ENCODE data around the gene BTBD3.

The BTBD3 gene

DNA sequence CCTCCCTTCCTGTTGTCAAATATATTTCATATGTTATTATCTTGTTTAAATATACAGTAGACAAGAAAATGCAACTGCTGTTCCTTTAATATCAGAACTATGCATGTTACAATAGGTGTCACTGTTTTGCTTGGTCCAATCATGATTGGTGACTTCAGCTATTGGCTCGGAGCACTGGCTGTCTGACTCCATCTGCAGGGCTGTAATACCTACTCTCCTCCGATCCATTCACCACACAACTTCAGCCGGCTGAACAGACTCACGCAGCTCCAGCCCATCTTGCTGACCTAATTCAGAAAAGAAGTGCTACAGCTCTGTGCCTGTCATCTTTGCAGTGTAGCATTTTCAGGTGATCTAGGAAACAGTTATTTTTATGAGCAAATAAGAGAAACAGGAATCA is at the start of gene BTBD3:
Gene BTBD3 (plus strand): TSS at position 231 of the 400 bp plus-strand sequence. CDS start 383 bp downstream, outside the sequence.
- DNase-seq = no peak

DNA sequence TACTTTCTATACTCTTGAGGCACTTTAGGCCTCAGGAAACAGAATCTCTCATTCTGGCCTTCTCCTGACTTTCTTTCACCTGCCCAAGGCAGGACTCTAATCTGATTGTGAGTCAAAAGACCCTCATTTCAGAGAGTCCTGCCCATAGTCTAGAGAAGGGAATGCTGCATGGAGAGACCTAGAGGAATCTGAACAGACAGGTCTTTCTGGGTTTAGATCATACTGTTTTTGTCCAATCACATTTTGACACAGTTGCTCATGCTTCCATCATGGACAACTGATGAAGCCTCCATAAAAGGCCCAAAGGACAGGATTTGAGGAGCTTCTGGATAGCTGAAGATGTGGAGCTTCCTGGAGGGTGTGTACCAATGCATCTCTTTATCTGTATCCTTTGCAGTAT is 48.1 kb upstream of the BTBD3 start:
- DNase-seq = no peak

DNA sequence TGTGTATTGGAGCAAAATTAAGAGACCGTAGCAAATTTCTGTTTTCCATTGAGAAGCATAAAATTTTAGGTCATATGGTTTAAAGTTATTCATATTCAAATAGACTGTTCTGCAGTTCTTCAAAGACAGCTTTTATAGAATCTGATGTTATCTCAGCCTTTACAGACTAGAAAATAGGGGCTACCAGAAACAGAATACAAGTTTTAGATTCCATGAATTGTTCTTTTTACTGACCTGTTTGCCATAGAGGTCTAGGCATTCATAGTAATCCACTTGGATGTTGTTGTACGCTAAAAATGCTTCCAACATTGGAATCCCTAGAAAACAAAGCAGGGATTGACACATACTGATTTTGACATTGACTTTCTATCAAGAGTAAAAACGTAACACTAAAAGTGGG is 47.3 kb upstream of the BTBD3 start:
- DNase-seq = no peak

DNA sequence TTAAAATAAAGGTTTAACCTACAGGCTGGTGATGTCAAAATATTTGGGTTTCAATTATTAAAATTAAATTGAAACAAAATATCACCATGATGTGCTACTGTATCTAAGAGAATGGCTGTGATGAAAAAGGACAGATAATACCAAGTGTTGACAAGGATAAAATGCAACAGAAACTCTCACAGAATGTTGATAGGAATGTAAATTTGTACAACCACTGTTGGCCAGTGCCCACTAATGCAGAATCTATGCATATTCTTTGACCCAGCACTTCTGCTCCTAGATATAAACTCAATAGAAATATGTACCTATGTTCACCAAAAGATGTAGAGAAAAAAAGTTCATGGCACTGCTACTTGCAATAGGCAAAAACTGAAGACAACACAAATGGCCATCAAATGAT is 41.1 kb upstream of the BTBD3 start:
- DNase-seq = no peak

DNA sequence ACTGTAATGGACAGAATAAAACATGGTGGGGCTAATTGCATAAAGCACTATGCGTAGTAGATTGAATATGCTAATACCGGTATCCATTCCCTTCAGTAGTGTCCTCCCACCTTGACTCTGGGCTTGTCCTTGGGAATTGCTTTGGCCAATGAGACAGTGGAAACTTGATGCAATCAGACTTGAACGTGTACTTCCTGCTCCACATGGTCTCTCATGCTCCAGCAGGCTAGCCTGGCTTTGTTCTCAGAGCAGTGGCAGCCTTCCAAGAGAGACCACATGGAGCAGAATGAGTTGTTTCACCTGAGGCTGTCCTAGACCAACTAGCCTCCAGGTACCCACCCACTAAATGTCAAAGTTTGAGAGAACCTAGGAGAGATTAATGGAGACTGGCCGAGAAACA is 37.0 kb upstream of the BTBD3 start:
- no peak for DNase-seq

DNA sequence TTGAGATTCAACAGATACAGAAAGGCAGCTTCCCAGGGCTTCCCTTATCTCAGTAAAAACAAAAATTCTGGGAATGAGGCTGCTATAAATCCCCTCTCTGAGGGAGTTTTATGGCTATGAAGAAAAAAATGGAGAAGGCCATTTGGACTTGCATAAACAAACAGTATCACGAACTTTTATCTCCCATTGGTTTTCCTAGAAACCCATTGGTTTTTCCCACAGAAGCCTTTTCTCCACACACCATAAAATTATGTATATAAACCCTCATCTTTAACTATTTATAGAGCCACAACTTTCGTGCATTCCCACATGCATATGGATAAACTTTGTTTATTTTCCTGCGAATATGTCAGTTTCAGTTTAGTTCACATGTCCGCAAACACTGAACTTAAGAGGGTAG is 36.2 kb upstream of the BTBD3 start:
- DNase-seq = no peak

DNA sequence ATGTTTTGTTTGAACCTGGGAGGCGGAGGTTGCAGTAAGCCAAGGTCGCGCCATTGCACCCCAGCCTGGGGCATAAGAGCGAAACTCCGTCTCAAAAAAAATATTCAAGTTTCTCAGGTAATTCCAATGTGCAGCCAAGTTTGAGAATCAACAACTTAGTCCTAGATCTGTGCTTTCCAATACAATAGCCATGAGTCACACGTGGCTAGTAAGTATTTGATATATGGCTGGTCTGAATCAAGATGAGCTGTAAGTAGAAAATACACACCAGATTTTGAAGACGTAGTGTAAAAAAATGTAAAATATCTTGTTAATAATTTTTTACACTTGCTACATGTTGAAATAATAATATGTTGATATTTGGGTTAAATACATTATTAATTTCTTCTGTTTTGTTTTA is 35.0 kb upstream of the BTBD3 start:
- DNase-seq = no peak

DNA sequence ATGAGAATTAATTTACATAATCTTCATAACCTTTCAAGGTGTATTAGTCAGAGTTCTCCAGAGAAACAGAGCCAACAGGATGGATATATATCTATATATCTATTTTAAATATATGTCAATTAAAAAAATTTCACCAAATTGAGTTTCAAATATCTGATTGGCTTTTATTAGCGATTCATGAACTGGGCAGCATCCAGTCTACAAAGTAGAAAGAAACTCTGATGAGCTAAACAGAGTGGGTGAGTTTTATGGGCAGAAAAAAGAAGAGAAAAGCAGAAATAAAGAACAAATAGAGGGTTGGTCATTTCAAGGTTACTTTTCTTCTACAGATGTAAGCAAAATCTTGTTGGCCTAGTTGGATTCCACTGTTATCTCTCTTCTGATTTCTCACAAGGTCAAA is 29.0 kb upstream of the BTBD3 start:
- DNase-seq = no peak

DNA sequence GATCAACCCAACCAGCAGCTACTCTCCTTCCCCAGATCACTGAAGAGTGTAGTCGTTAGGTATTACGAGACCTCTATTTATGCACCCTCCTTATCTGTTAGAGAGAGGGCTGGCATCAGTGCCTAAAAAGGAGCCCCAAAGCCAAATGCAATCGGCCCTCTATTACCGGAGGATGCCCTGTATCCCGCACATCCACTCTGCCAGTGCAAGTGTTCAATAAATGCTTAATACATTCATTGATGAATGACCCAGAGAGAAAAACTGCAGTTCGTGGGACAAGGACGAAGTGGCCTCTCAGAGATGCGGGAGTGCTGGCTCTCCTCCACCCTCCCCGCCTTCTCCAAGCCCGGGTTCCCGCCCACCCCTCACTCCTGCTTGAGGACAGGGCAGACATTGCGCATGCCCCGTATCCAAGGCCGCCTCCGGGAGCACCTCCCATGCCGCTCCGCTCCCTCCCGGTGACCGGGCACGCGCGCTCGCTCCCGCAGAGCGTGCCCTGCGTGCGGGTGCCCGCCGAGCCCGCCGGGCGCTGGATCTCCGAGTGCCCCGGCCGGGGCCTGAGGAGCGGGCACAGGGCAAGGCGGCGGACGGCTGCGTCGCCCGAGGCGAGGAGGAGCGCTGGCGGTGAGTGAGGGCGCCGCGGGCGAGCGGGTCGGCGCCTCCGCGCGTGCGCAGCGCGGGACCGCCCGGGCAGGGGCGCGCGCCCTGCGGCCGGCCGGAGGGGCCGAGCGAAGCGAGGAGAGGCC is 27.2 kb upstream of the BTBD3 start:
- peak; percentile 76 for DNase-seq

DNA sequence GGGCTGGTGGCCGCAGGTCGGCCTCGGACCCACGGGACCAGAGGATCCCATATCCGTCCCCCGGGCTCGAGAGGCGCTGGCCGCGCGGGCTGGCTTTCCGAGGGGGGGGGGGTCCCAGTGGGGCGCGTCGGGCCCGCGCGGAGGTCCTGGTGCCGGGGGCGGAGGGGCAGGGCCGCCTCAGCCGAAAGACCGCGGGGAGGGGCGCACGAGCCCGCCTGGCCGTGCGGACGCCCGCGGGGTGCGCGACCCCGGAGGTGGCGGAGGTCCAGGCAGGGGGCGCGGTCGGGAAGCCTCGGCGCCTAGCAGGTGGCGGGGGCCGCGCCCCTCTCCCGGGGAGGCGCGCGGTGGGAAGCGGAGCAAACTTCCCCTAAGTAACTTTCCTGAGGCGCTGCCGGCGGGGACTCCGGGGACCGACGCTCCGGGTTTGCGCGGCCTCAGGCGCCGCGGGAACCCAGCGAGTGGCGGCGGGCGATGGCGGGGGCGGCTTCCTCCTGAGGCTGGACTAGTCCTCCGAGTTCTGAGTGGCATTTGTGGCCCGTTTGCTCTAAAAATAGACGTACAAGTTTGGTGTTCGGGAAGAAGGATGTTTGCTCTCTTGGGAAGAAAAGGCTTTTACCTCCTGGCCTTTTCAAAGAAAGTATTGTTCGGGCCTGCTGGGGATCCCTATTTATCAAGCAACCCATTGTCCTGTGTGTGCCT is 26.5 kb upstream of the BTBD3 start:
- no peak for DNase-seq

DNA sequence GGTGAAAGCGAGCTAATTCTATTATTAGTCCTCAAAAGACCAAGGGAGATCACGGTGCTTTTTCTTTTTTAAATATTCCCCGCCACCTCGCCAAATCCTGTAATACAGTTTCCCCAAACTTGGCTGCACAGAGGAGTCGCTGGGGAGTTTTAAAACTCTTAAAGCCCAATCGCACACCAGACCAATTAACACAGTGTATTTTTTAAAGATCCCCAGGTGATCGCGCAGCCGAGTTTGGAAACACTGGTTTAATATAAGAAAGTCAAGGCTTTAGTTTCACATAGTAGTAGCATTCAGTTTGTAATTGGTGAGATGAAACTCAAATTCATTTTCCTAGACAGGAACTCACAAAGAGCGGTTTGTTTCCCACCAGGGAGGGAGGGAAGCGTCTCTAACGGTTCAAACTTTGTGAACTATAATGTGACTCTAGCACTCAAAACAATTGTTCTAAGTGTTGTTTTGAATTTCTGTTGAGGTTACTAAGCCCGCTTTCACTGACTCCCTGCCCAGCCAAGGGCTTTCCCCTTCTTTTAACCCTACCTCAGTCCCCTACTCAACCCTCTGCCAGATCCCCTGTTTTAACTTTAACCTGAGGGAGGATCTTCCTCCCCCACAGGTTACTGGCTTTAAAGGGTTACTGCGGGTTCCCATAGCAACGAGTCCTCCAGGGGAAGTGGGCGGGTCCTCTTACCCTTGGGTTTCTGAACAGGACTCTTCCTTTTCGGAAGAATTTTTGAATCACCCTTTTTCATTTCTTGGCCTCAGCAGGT is 25.7 kb upstream of the BTBD3 start:
- DNase-seq = peak; percentile 16

DNA sequence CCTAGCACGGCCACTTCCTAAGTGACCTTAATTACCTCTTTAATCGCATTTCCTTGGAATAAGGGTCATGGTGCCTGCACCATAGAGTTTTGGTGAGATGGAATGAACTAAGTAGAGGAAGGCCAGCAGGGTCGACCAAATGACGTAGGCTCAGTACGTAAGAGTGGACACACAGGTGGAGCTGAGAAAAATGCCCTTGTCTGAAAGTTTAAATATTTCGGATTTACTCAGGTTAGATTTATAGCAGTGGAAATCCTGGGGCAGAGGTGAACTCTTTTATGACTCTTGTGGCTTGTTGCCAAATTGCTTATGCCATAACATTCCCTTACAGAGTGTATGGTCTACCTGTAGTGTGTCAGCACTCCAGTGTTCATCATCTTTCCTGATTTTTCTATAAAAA is 23.6 kb upstream of the BTBD3 start:
- DNase-seq = no peak

DNA sequence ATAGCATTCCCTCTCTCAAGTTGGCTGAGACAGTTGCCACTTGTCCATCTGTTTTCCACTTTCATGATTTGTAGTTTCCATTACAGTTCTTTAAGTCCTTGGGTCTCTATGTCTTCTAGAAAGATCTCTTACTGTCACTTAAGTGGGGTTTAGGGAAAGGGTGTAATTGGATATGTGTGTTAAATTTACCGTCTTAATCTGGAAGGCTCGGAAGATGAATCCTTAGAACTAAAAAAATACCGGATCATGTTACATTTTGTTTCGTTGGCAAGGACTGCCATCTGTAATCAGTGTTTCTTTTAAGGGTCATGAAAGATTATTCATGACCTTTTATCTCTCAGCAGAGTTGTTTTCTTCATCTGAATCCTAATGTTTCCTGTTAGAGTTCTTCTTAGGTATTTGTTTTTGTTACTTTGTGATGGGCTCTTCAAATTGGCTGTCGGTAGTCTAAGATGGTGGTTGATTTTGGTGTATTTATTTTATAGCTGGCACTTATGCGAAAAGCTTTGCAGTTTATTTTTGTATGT is 21.8 kb upstream of the BTBD3 start:
- DNase-seq = no peak

DNA sequence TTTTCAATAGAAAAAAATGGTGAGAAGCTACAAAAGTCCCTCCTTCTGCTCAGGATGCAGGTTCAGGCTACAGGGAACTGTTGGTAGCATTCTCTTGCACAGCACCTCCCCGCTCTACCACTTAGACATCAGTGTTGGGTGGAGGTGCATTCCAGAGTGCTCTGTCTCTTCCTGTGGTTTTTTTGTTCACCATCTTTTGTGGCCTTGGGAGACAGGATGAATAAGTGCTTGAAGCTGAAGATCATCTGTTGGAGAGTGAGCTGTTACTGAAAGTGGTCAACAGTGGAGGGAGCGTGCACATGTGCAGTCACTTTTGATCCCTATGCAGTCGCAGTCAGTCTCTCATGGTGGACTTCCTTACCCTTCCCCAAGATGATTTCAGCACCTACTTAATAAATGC is 16.6 kb upstream of the BTBD3 start:
- no peak for DNase-seq

DNA sequence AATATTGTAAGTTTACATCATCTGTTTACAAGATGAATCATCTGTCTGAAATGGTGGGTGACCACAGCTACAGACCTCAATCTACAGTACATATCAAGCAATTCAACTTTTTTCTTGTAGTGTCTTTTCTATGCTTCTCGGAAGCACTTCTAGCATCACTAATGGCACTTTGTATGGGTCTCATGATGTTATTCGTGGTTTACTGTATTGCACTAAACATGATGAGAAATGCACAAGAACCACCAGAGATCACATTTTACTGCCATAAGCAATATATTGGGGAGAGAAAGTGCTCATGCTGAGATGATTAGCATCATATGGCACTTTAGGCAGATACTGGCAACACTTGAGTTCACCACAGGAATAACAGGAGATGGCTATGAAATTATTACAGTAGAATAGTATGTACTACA is 15.4 kb upstream of the BTBD3 start:
- DNase-seq = no peak

DNA sequence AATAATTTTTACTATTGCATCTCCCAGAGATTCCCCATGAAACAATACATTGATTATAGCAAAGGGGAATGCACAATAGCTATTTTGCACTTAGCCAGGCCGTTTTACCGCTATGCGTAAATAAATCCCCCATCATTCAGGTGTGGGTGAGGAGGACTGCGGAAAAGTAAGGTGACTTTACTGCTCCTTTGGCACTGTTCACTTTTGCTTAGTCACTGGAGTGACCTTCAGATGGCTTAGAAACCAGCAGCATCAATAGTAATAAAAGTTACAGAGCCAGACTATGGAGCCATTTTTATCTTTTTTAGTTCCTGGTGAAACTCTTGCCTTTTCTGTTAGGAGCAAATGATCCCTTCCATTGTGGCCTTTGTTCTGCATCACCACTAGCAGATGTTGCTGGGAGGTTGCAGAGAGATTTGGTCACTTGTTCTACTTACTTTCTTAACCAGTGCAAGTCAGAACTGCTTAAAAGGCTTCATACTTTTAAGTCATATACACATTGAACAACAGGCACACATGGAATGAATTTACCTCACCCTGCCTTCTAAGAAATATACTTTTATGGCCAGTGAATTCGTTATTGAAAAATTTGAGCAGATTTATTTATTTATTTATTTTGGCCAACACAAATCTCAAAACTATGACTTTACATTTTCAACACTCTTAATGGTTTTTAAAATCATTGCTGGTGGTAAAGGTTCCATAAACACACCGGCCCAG is 12.1 kb upstream of the BTBD3 start:
- no peak for DNase-seq

DNA sequence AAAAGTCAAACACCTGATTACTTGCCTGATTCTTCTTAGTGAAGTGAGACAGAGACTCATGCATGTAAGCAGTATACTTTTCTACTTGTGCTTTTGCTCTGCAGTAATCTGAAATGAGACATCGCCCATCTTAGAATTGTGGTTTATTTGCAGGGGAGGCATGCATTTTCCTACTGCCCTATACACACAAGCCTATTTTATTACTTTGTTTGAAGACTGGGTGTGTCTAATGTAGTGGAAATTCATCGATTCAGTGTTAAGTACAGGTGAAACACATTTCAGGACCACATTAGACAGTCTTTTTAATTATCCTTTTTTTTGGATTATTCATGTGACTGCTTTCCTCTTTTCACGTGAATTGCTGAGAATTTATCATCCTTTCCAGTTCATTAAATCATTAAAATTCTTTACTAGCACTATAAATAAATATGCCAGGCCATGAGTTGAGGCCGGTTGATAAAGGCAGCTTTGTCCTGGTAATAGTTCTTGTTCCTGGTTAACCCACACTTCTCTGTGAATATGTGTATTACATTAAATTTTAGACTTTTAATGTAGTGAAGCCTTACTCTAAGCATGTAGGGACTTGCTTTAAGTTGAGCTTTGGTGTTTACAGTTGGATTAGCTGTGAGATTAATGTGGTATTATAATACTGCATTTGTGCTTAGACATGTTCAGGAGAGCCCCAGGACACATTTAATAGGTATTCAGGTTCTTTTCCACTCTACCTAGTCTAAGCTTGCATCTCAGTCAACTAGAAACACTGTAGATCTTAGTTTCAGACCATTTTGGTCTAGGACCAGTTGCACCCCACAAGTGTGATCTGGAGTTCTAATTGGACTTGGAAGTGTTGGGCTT is 10.8 kb upstream of the BTBD3 start:
- no peak for DNase-seq

DNA sequence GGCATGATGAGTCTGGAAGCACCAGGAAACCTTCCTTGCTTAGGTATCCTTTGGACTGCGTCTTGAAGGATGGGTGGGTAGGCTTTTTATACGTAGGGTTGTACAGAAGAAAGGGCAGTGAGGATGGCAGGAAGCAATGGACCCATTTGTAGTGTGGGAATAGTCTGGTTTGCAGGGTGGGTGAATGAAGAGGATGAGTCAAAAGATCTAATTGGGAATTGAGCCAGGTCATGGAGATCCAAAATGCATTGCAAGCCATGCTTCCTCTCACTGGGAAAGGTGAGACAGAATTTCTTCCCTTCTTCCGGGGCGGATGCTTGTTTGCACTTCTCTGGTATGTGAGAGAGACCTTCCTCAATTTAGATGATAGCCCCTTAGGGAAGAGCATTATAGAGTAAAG is 10.1 kb upstream of the BTBD3 start:
- DNase-seq = no peak

DNA sequence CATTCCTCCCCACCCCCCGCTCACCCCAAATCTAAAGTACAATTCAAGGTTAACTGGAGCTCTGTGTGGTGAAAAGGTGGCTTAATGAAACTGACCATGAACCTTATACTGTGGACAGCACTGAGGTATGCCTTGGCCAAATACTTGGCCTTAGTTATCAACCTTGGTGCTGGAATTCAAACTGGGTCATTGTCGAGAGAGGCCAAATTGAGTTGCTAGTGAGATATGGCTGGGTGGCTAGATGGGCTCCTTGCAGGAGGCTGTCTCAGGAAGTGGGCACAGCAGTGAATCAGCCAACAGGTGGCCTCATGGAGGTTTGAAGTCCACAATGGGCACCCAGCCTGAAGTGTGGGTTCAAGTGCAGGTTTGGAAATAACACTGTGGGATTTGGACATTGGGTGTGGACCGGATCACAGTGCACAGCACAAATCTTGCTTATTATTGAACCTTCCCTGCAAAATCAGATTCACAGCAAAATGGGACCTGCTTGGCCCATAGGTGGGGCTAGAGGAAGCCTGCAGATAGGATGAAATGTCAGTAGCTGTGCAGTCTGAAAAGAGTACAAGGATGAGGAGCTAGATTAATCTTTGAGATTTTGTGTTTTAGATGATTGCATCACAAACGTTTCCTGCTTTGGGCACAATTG is 5.6 kb upstream of the BTBD3 start:
- DNase-seq = no peak

DNA sequence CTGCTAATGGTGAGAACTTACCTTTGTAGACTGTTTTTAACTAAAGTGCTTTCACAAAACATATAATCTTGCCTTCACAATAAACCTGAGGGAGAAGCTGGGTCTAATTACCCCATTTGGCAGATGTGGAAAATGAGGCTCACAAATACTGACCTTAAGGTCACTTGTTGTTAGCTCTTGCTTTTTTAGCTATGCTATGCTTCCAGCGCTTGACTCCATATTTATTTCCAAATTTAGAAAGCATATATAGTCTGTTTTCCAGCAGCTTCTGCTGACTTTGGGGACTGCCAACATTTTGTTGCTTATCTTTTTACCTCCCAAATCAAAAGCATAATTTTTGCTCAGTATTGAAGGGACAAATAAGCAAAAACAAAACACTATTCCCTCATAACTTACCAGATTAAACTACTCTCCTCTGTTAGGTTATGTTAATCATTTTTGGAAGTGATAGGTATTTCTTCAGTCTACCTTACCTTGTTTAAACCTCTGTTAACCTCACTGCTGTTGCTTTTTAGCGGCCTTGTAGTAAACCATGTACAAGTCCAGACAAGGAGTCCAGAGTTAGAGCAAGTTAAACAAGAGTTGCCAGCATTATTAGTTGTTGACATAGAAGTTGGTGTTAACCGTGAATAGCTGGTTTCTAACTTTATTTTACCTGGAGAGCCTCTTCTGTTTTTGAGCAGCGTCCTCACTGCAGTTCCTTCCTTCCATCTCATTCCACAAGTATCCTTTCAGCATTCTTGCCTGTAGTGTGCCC is 4.9 kb upstream of the BTBD3 start:
- no peak for DNase-seq

DNA sequence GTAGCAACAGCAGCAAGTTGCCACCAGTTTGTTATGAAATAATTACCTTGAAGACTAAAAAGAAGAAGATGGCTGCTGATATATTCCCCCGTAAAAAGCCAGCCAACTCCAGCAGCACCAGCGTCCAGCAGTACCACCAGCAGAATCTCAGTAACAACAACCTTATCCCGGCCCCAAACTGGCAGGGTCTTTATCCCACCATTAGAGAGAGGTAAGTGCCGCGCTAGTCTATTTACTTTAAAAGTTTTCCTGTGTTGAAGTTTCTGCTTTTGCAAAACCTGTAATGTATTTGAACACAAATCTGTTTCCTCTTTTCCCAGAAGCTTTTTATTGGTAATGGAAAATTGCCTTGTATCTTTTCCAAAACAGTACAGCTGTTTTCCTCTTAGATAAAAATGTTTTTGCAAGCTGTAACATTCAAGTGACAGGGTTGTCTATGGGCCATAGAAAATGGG is 725 bp downstream of the BTBD3 start:
- no peak for DNase-seq

Measured in GOT3 (cell line).